Epidermal melanocyte (primary cell): Measurements from ENCODE around the gene TLE1.

Source experiments
- DNase-seq: peaks from one replicate; pipeline ENCODE4 v3.0.0; 2011; ENCODE audit warnings: low spot score; ENCODE audit not compliant: insufficient read length

TLE1 gene

GRCh38 chr9:81549500-81550206 is 139.7 kb downstream of the TLE1 start:
- DNase-seq = no peak

- DNase-seq = no peak
These were observed 140.4 kb downstream of the TLE1 start for GRCh38 chr9:81548911-81549310.

GRCh38 chr9:81546489-81546888 is 142.9 kb downstream of the TLE1 start:
- no peak for DNase-seq

- no peak for DNase-seq
These were observed 145.7 kb downstream of the TLE1 start for GRCh38 chr9:81543695-81544094.

GRCh38 chr9:81542118-81542889 is 147.0 kb downstream of the TLE1 start:
- no peak for DNase-seq

GRCh38 chr9:81540142-81540710 is 149.1 kb downstream of the TLE1 start:
- no peak for DNase-seq

- DNase-seq = no peak
These were observed 150.0 kb downstream of the TLE1 start for GRCh38 chr9:81539317-81539716.

- no peak for DNase-seq
These were observed 150.5 kb downstream of the TLE1 start for GRCh38 chr9:81538890-81539289.

- DNase-seq = no peak
These were observed 151.4 kb downstream of the TLE1 start for GRCh38 chr9:81537964-81538363.

GRCh38 chr9:81536242-81537025 is 152.9 kb downstream of the TLE1 start:
- DNase-seq = no peak

- no peak for DNase-seq
These were observed 153.7 kb downstream of the TLE1 start for GRCh38 chr9:81535542-81536241.

GRCh38 chr9:81534138-81534875 is 155.0 kb downstream of the TLE1 start:
- no peak for DNase-seq
